Measurements from ENCODE around the gene REEP1. TPM values are rescaled to one million over a fixed set of nuclear protein-coding genes. Genes with fewer than 3 reads are reported as not detected.

Gene REEP1
- total and polyA plus RNA-seq, 2 of the 13 experiments (the other 11 are each of a cell fraction or from before 2014, with no cell fraction given) = 0.27 TPM; not detected in 1

DNA sequence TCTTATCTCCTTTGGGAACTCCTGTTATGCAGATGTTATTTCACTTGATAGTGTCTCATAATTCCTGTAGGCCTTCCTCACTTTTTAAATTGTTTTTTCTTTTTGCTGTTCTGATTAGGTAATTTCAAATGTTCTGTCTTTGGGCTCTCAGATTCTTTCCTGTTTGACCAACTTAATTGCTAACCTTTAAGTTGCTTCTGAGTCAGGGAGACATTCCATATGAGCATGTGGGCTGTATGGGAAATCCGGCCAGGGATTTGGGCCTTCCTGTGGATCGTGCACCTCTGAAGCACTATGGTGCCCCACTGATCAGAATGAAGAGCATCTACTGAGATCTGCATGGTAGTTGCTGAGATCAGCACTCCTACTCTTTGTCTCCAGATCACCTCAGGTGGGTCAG lies 44.7 kb upstream of the REEP1 start:
- H2AFZ ChIP-seq (ENCODE audit: low read length) = no peak overlapping the region
- ATAC-seq (no peak), DNase-seq (ENCODE audit: low spot score) (no peak), FAIRE-seq (no peak)
- H4K20me1 ChIP-seq (ENCODE audit: insufficient read depth, low read length) = no peaks in the 10 kb centered on the region
- POLR2A ChIA-PET = no interaction called here
- H3K4me1 ChIP-seq (ENCODE audit: insufficient read depth, low read length) = no peaks in the 10 kb centered on the region
- no peaks in the 10 kb centered on the region for H3K79me2 ChIP-seq (ENCODE audit: insufficient read depth, low read length)
- 43% methylated on average over 2 of the region's 2 CpGs for WGBS (ENCODE audit: low lambda C conversion rate)
- no peak overlapping the region for H3K4me3 ChIP-seq (replicated peaks in 1 of 3; ENCODE audit: insufficient read depth in 1 of 3, low read depth in 2 of 3, low read length in 3 of 3)
- no peak overlapping the region for H3K9ac ChIP-seq (ENCODE audit: insufficient read depth, low read depth, low read length)
- CTCF ChIA-PET (ENCODE audit: low intra/inter-chr PET ratio, low total read pairs) = no interaction called here
- in situ Hi-C loops (cut with HindIII; ENCODE audit: extremely low pct_ligation_motif_present, low pct_unique_long_range_greater_than_20kb) (no loop called here), intact Hi-C loops (cut with micrococcal nuclease; ENCODE audit: unreplicated experiment) (no loop called here)
- H3K9me3 ChIP-seq (ENCODE audit: low read length) = no peaks in the 10 kb centered on the region
- TF ChIP-seq MAFK (conservative IDR thresholded peaks at IDR 0.05 in 1 of 2, IDR thresholded peaks at IDR 0.05 in 1 of 2; ENCODE audit: low read length in 2 of 2) (peak in 1 of 2 experiments; percentile 13; a peak in 1 of 4 replicates), MYC (CRISPR knock-in tag; IDR thresholded peaks at IDR 0.05; ENCODE audit: borderline replicate concordance) (no peak), PCBP2 (optimal IDR thresholded peaks at IDR 0.05; ENCODE audit: low read depth, low read length, poor library complexity, severe bottlenecking) (no peak)
- H3K27ac ChIP-seq (ENCODE audit: extremely low read length, insufficient read depth, low read length) = no peak overlapping the region
- no peaks in the 10 kb centered on the region for H3K27me3 ChIP-seq (ENCODE audit: control insufficient read depth in 1 of 2, insufficient read depth in 2 of 2, low read length in 2 of 2)
- no TSS peak for BruUV-seq (replicated peaks)
- no peaks in the 10 kb centered on the region for H3K36me3 ChIP-seq (replicated peaks in 1 of 2; ENCODE audit: control insufficient read depth in 1 of 2, insufficient read depth in 2 of 2, low read length in 2 of 2)
- H3K4me2 ChIP-seq (ENCODE audit: low read depth, low read length) = no peak overlapping the region

DNA sequence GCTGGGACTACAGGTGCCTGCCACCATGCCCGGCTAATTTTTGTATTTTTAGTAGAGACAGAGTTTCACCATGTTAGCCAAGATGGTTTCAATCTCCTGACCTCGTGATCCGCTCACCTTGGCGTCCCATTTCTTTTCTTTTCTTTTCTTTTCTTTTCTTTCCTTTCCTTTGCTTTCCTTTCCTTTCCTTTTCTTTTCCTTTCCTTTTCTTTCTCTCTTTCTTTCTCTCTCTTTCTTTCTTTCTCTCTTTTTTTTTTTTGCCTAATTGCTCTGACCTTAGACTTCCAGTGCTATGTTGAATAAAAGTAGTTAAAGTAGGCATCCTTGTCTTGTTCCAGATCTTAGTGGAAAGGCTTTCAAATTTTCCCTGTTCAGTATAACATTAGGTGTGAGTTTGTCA lies 41.0 kb upstream of the REEP1 start:
- ATAC-seq (no peak), FAIRE-seq (no peak)
- in situ Hi-C loops (cut with HindIII; ENCODE audit: extremely low pct_ligation_motif_present, low pct_unique_long_range_greater_than_20kb) = no loop called here
- no peak for TF ChIP-seq MBD4 (IDR thresholded peaks at IDR 0.05; ENCODE audit: borderline replicate concordance, low read length)
- TF ChIP-seq, protein P1, sequence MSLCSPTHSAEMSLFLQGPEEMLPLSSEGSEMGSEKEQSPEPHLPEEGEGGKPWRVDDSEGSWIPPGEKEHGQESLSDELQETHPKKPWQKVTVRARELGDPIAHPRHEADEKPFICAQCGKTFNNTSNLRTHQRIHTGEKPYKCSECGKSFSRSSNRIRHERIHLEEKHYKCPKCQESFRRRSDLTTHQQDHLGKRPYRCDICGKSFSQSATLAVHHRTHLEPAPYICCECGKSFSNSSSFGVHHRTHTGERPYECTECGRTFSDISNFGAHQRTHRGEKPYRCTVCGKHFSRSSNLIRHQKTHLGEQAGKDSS (CRISPR knock-in tag; IDR thresholded peaks at IDR 0.05; ENCODE audit: borderline replicate concordance, low read depth) = no peak
- no peak for TF ChIP-seq ZZZ3 (CRISPR knock-in tag; IDR thresholded peaks at IDR 0.05; ENCODE audit: borderline replicate concordance)
- TF ChIP-seq ZSCAN30 (CRISPR knock-in tag; IDR thresholded peaks at IDR 0.05) = no peak
- TF ChIP-seq GTF3A (CRISPR knock-in tag; conservative IDR thresholded peaks at IDR 0.05) = no peak
- TF ChIP-seq ATAD3A (CRISPR knock-in tag; IDR thresholded peaks at IDR 0.05) = no peak
- TF ChIP-seq ZNF24 (IDR thresholded peaks at IDR 0.05) = no peak
- TF ChIP-seq FOXM1 (CRISPR knock-in tag; IDR thresholded peaks at IDR 0.05) = no peak
- no peak for TF ChIP-seq GPBP1L1 (CRISPR knock-in tag; IDR thresholded peaks at IDR 0.05)
- TF ChIP-seq ZNF362 (CRISPR knock-in tag; IDR thresholded peaks at IDR 0.05; ENCODE audit: borderline replicate concordance) = no peak
- TF ChIP-seq, protein P2, sequence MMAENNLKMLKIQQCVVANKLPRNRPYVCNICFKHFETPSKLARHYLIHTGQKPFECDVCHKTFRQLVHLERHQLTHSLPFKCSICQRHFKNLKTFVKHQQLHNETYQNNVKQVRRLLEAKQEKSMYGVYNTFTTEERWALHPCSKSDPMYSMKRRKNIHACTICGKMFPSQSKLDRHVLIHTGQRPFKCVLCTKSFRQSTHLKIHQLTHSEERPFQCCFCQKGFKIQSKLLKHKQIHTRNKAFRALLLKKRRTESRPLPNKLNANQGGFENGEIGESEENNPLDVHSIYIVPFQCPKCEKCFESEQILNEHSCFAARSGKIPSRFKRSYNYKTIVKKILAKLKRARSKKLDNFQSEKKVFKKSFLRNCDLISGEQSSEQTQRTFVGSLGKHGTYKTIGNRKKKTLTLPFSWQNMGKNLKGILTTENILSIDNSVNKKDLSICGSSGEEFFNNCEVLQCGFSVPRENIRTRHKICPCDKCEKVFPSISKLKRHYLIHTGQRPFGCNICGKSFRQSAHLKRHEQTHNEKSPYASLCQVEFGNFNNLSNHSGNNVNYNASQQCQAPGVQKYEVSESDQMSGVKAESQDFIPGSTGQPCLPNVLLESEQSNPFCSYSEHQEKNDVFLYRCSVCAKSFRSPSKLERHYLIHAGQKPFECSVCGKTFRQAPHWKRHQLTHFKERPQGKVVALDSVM (CRISPR knock-in tag; IDR thresholded peaks at IDR 0.05) = no peak
- TF ChIP-seq KAT8 (CRISPR knock-in tag; IDR thresholded peaks at IDR 0.05) = no peak

More for the DNA sequence above, 41.0 kb upstream of the REEP1 start:
- no peak overlapping the region for H3K27ac ChIP-seq (ENCODE audit: extremely low read length, insufficient read depth, low read length)
- CTCF ChIA-PET (ENCODE audit: low intra/inter-chr PET ratio, low total read pairs) = no interaction called here
- no peaks in the 10 kb centered on the region for H3K36me3 ChIP-seq (replicated peaks in 1 of 2; ENCODE audit: control insufficient read depth in 1 of 2, insufficient read depth in 2 of 2, low read length in 2 of 2)
- intact Hi-C loops (cut with micrococcal nuclease; ENCODE audit: unreplicated experiment) = no loop called here
- no peaks in the 10 kb centered on the region for H3K4me1 ChIP-seq (ENCODE audit: insufficient read depth, low read length)
- no peak overlapping the region for H3K4me2 ChIP-seq (ENCODE audit: low read depth, low read length)
- H2AFZ ChIP-seq (ENCODE audit: low read length) = no peak overlapping the region
- H3K4me3 ChIP-seq (replicated peaks in 1 of 3; ENCODE audit: insufficient read depth in 1 of 3, low read depth in 2 of 3, low read length in 3 of 3) = no peak overlapping the region
- no peaks in the 10 kb centered on the region for H3K27me3 ChIP-seq (ENCODE audit: control insufficient read depth in 1 of 2, insufficient read depth in 2 of 2, low read length in 2 of 2)
- DNase-seq (ENCODE audit: low spot score) = no peak
- H3K9ac ChIP-seq (ENCODE audit: insufficient read depth, low read depth, low read length) = no peak overlapping the region
- POLR2A ChIA-PET = no interaction called here
- BruUV-seq (replicated peaks) = no TSS peak
- H3K9me3 ChIP-seq (ENCODE audit: low read length) = no peaks in the 10 kb centered on the region
- no peaks in the 10 kb centered on the region for H3K79me2 ChIP-seq (ENCODE audit: insufficient read depth, low read length)
- no peaks in the 10 kb centered on the region for H4K20me1 ChIP-seq (ENCODE audit: insufficient read depth, low read length)
- WGBS (ENCODE audit: low lambda C conversion rate) = 43% methylated on average over 4 of the region's 4 CpGs
